Vagina (tissue), 2 donors: Measurements from ENCODE around the gene PTGFRN. TPM values are rescaled to one million over a fixed set of nuclear protein-coding genes. Genes with fewer than 3 reads are reported as not detected.

Source experiments
- DNase-seq, 2 donors: peaks; one replicate each; pipeline ENCODE4 v3.0.0-alpha.2; 2017; ENCODE audit errors: extremely low spot score in 2 of 2
- H3K27ac ChIP-seq: fragments of 200-600 bp; sonication (generic); one replicate; pipeline ENCODE4 v1.5.1; 2019
- H3K27me3 ChIP-seq: fragments of 200-600 bp; sonication (generic); one replicate; pipeline ENCODE4 v1.5.1; 2019
- H3K36me3 ChIP-seq, 2 donors: fragments of 200-600 bp; sonication (generic); one replicate each; pipeline ENCODE4 v1.5.1; 2017 to 2019
- H3K4me1 ChIP-seq: fragments of 200-600 bp; sonication (generic); one replicate; pipeline ENCODE4 v1.5.1; 2019
- H3K4me3 ChIP-seq, 2 donors: fragments of 200-600 bp; sonication (generic); 1 replicate in 1 of 2; 2 replicates in 1 of 2; pipeline ENCODE4 v1.5.1; 2016 to 2019
- H3K9me3 ChIP-seq: fragments of 200-600 bp; sonication (generic); one replicate; pipeline ENCODE4 v1.5.1; 2019
- CTCF ChIP-seq, 3 experiments: fragments of 450-650 bp in 2 of 3; fragments of 200-600 bp in 1 of 3; sonication (generic) in 1 of 3; IDR thresholded peaks; one replicate each; pipeline ENCODE4 v1.5.1; 2017 to 2019; ENCODE audit warnings: antibody characterized with exemption in 3 of 3, mild to moderate bottlenecking in 2 of 3, moderate library complexity in 2 of 3
- POLR2A ChIP-seq, 2 donors: fragments of 450-650 bp; IDR thresholded peaks; one replicate each; pipeline ENCODE4 v1.6.1; 2017; ENCODE audit warnings: antibody characterized with exemption in 2 of 2, mild to moderate bottlenecking in 2 of 2, moderate library complexity in 2 of 2
- POLR2AphosphoS5 ChIP-seq, 2 donors: sonication (generic); formaldehyde crosslinking; IDR thresholded peaks; one replicate each; pipeline ENCODE4 v1.9.0; 2017; ENCODE audit warnings: antibody characterized with exemption in 2 of 2, mild to moderate bottlenecking in 2 of 2, low read depth in 1 of 2; ENCODE audit not compliant: insufficient read depth in 1 of 2
- intact Hi-C: fragments of 100-400 bp; cut with DNase I; formaldehyde crosslinking; loops from one replicate; pipeline ENCODE4 v1.15.1; 2023
- total RNA-seq: library from RNA; depleted of rRNA; stranded (reverse); fragments of >200 nt; gene quantifications from one replicate; pipeline ENCODE4 v1.2.3, GENCODE V29; 2016

PTGFRN gene
- total RNA-seq, 1 donor from 2014 or later = 52.8 TPM

- no peak for TF ChIP-seq CTCF (IDR thresholded peaks at IDR 0.05)
- TF ChIP-seq POLR2AphosphoS5 (IDR thresholded peaks at IDR 0.05; ENCODE audit: insufficient read depth in 1 of 2, low read depth in 1 of 2) = no peak
- no peak for TF ChIP-seq POLR2A (IDR thresholded peaks at IDR 0.05)
- Histone ChIP-seq H3K27me3 (no peaks in the 10 kb centered on the region), H3K9me3 (no peaks in the 10 kb centered on the region), H3K27ac (no peak overlapping the region), H3K4me3 (no peak overlapping the region), H3K4me1 (no peaks in the 10 kb centered on the region), H3K36me3 (no peaks in the 10 kb centered on the region)
- DNase-seq = no peak
- intact Hi-C loops = no loop called here
Observed at GRCh38 chr1:116983678-116984077, 74.0 kb downstream of the PTGFRN start.

- DNase-seq = no peak
- H3K9me3 ChIP-seq = no peaks in the 10 kb centered on the region
- intact Hi-C loops = no loop called here
- H3K27ac ChIP-seq = no peak overlapping the region
- H3K36me3 ChIP-seq = no peaks in the 10 kb centered on the region
- H3K4me3 ChIP-seq = no peak overlapping the region
- H3K27me3 ChIP-seq = no peaks in the 10 kb centered on the region
- H3K4me1 ChIP-seq = no peaks in the 10 kb centered on the region
- TF ChIP-seq POLR2A (IDR thresholded peaks at IDR 0.05) (no peak), POLR2AphosphoS5 (IDR thresholded peaks at IDR 0.05; ENCODE audit: insufficient read depth in 1 of 2, low read depth in 1 of 2) (no peak), CTCF (IDR thresholded peaks at IDR 0.05) (no peak)
Observed at GRCh38 chr1:116984406-116985160, 74.9 kb downstream of the PTGFRN start.

- H3K4me1 ChIP-seq = no peaks in the 10 kb centered on the region
- intact Hi-C loops = no loop called here
- H3K27ac ChIP-seq = no peak overlapping the region
- no peaks in the 10 kb centered on the region for H3K36me3 ChIP-seq
- H3K27me3 ChIP-seq = no peaks in the 10 kb centered on the region
- no peak for TF ChIP-seq POLR2A (IDR thresholded peaks at IDR 0.05)
- no peak for TF ChIP-seq CTCF (IDR thresholded peaks at IDR 0.05)
- no peak for TF ChIP-seq POLR2AphosphoS5 (IDR thresholded peaks at IDR 0.05; ENCODE audit: insufficient read depth in 1 of 2, low read depth in 1 of 2)
- no peak overlapping the region for H3K4me3 ChIP-seq
- no peak for DNase-seq
- H3K9me3 ChIP-seq = no peaks in the 10 kb centered on the region
Observed at GRCh38 chr1:116986421-116987255, 76.9 kb downstream of the PTGFRN start.

GRCh38 chr1:116987256-116987555 lies 77.5 kb downstream of the PTGFRN start:
- Histone ChIP-seq H3K27ac (no peak overlapping the region), H3K4me1 (no peaks in the 10 kb centered on the region)
- intact Hi-C loops = no loop called here

More at GRCh38 chr1:116987256-116987555, 77.5 kb downstream of the PTGFRN start:
- H3K36me3 ChIP-seq = no peaks in the 10 kb centered on the region
- no peak overlapping the region for H3K4me3 ChIP-seq
- H3K27me3 ChIP-seq = no peaks in the 10 kb centered on the region
- TF ChIP-seq CTCF (IDR thresholded peaks at IDR 0.05) = no peak
- no peak for TF ChIP-seq POLR2AphosphoS5 (IDR thresholded peaks at IDR 0.05; ENCODE audit: insufficient read depth in 1 of 2, low read depth in 1 of 2)
- TF ChIP-seq POLR2A (IDR thresholded peaks at IDR 0.05) = no peak
- no peaks in the 10 kb centered on the region for H3K9me3 ChIP-seq
- DNase-seq = no peak
